H1 (cell line): ENCODE measurements around the gene NR3C1. TPM values are rescaled to one million over a fixed set of nuclear protein-coding genes. Genes with fewer than 3 reads are reported as not detected.

Experiments used
- CTCF ChIA-PET: fragments of 300-600 bp; sonication (Branson Sonifier 250); formaldehyde crosslinking; loops from one replicate; lab custom pipeline; 2021; ENCODE audit not compliant: partially characterized antibody; lab: Charles Lee
- POLR2A ChIA-PET: fragments of 300-600 bp; sonication (Branson Sonifier 250); formaldehyde crosslinking; loops from one replicate; lab custom pipeline; 2021; ENCODE audit warnings: inconsistent platforms; ENCODE audit not compliant: partially characterized antibody; lab: Charles Lee
- DNase-seq, 2 experiments: peaks; one replicate each; pipeline versions ENCODE4 v3.0.0 to v3.0.0-alpha.2; 2010 to 2022; ENCODE audit warnings: low spot score in 2 of 2, low read depth in 1 of 2, mixed read lengths in 1 of 2
- FAIRE-seq: peaks from 2 replicates; lab custom pipeline; 2011; peaks lifted over from hg19 to GRCh38; lab: Jason Lieb, UNC
- H2AFZ ChIP-seq: 2 replicates; pipeline ENCODE4 v1.8.1; 2012; ENCODE audit warnings: low read length, inconsistent platforms
- H2AK5ac ChIP-seq: 2 replicates; pipeline ENCODE4 v1.6.1; 2013; ENCODE audit warnings: low read depth, low read length
- H2BK120ac ChIP-seq: replicated peaks from 2 replicates; pipeline ENCODE3; 2013; ENCODE audit warnings: low read depth, low read length, inconsistent platforms
- H2BK12ac ChIP-seq: 2 replicates; pipeline ENCODE4 v1.6.1; 2013; ENCODE audit warnings: low read depth, low read length
- H2BK15ac ChIP-seq: 2 replicates; pipeline ENCODE4 v1.6.1; 2013; ENCODE audit warnings: low read length
- H2BK20ac ChIP-seq: 2 replicates; pipeline ENCODE4 v1.6.1; 2013; ENCODE audit warnings: low read length
- H2BK5ac ChIP-seq: 2 replicates; pipeline ENCODE4 v1.6.1; 2013; ENCODE audit warnings: low read depth, low read length
- H3K14ac ChIP-seq: 2 replicates; pipeline ENCODE4 v1.6.1; 2013; ENCODE audit warnings: inconsistent platforms; ENCODE audit not compliant: insufficient read length
- H3K18ac ChIP-seq: 2 replicates; pipeline ENCODE4 v1.6.1; 2013; ENCODE audit warnings: low read length; ENCODE audit errors: extremely low read depth
- H3K23ac ChIP-seq: 2 replicates; pipeline ENCODE4 v1.6.1; 2013; ENCODE audit warnings: inconsistent platforms; ENCODE audit not compliant: insufficient read length
- H3K23me2 ChIP-seq: 2 replicates; pipeline ENCODE4 v1.6.1; 2013; ENCODE audit warnings: low read depth, low read length
- H3K27ac ChIP-seq: 2 replicates; pipeline ENCODE4 v1.6.1; 2011; ENCODE audit warnings: low read depth, low read length, inconsistent platforms
- H3K27me3 ChIP-seq, 4 experiments: replicated peaks in 1 of 4; 1 replicate in 1 of 4; 2 replicates in 3 of 4; pipeline versions ENCODE4 v1.6.1 to v1.8.1; 2011 to 2013; ENCODE audit warnings: low read length in 3 of 4, mild to moderate bottlenecking in 3 of 4, inconsistent platforms in 2 of 4, mixed read lengths in 2 of 4, moderate library complexity in 1 of 4; ENCODE audit not compliant: control insufficient read depth in 3 of 4, insufficient read depth in 3 of 4; ENCODE audit errors: extremely low read depth in 1 of 4
- H3K36me3 ChIP-seq, 4 experiments: 2 replicates each; pipeline versions ENCODE4 v1.6.1 to v1.8.1; 2011 to 2013; ENCODE audit warnings: mild to moderate bottlenecking in 4 of 4, low read length in 3 of 4, moderate library complexity in 2 of 4, control low read depth in 1 of 4, inconsistent platforms in 1 of 4; ENCODE audit not compliant: insufficient read depth in 4 of 4, control insufficient read depth in 2 of 4
- H3K4ac ChIP-seq: replicated peaks from 2 replicates; pipeline ENCODE3; 2013; ENCODE audit warnings: low read length, low read depth, mixed read lengths, inconsistent platforms; ENCODE audit not compliant: insufficient read length
- H3K4me1 ChIP-seq, 4 experiments: replicated peaks in 1 of 4; 1 replicate in 1 of 4; 2 replicates in 3 of 4; pipeline versions ENCODE4 v1.6.1 to v1.8.1; 2011 to 2013; ENCODE audit warnings: low read length in 3 of 4, inconsistent platforms in 2 of 4, mixed read lengths in 1 of 4; ENCODE audit not compliant: insufficient read depth in 4 of 4, control insufficient read depth in 3 of 4
- H3K4me2 ChIP-seq, 2 experiments: 2 replicates each; pipeline versions ENCODE4 v1.6.1 to v1.8.1; 2011 to 2013; ENCODE audit warnings: low read depth in 2 of 2, low read length in 2 of 2, control low read depth in 1 of 2, inconsistent platforms in 1 of 2, mild to moderate bottlenecking in 1 of 2; ENCODE audit not compliant: insufficient read depth in 1 of 2
- H3K4me3 ChIP-seq, 4 experiments: fragments of 200-600, 300-600 bp in 1 of 4; sonication (generic), shearing (Covaris generic), sonication (Bioruptor Twin) in 1 of 4; 2 replicates each; pipeline versions ENCODE4 v1.5.1 to v1.8.1; 2011 to 2016; ENCODE audit warnings: low read length in 4 of 4, low read depth in 3 of 4, control low read depth in 2 of 4, inconsistent platforms in 2 of 4, mild to moderate bottlenecking in 2 of 4, mixed read lengths in 1 of 4, moderate library complexity in 1 of 4; ENCODE audit not compliant: insufficient read depth in 2 of 4; ENCODE audit errors: extremely low read depth in 1 of 4
- H3K56ac ChIP-seq: replicated peaks from 2 replicates; pipeline ENCODE3; 2013; ENCODE audit warnings: low read depth, mild to moderate bottlenecking, mixed read lengths, low read length, inconsistent platforms; ENCODE audit not compliant: insufficient read length
- H3K79me1 ChIP-seq: 2 replicates; pipeline ENCODE4 v1.6.1; 2013; ENCODE audit warnings: low read depth, low read length, control low read depth
- H3K79me2 ChIP-seq, 2 experiments: 2 replicates each; pipeline versions ENCODE4 v1.6.1 to v1.8.1; 2012 to 2013; ENCODE audit warnings: low read length in 2 of 2, mild to moderate bottlenecking in 2 of 2, inconsistent platforms in 1 of 2; ENCODE audit not compliant: insufficient read depth in 2 of 2, control insufficient read depth in 1 of 2
- H3K9ac ChIP-seq, 4 experiments: replicated peaks in 1 of 4; 1 replicate in 1 of 4; 2 replicates in 3 of 4; pipeline versions ENCODE4 v1.6.1 to v1.8.1; 2011 to 2013; ENCODE audit warnings: low read depth in 3 of 4, low read length in 3 of 4, control low read depth in 2 of 4, mild to moderate bottlenecking in 2 of 4, moderate library complexity in 2 of 4, inconsistent platforms in 1 of 4; ENCODE audit errors: extremely low read depth in 1 of 4
- H3K9me3 ChIP-seq, 2 experiments: 2 replicates each; pipeline versions ENCODE4 v1.6.1 to v1.8.1; 2012 to 2013; ENCODE audit warnings: mild to moderate bottlenecking in 2 of 2, moderate library complexity in 2 of 2, control low read depth in 1 of 2, inconsistent platforms in 1 of 2, low read depth in 1 of 2, low read length in 1 of 2, mixed read lengths in 1 of 2; ENCODE audit not compliant: insufficient read depth in 2 of 2
- H4K20me1 ChIP-seq, 2 experiments: replicated peaks in 1 of 2; 2 replicates each; pipeline versions ENCODE3 to v1.8.1; 2011 to 2013; ENCODE audit warnings: inconsistent platforms in 2 of 2, low read length in 2 of 2, mild to moderate bottlenecking in 1 of 2; ENCODE audit not compliant: insufficient read depth in 2 of 2, control insufficient read depth in 1 of 2
- H4K5ac ChIP-seq: 2 replicates; pipeline ENCODE4 v1.6.1; 2013; ENCODE audit warnings: low read length, low read depth, mixed read lengths, inconsistent platforms; ENCODE audit not compliant: insufficient read length
- H4K8ac ChIP-seq: 2 replicates; pipeline ENCODE4 v1.8.0; 2013; ENCODE audit warnings: mild to moderate bottlenecking, moderate library complexity, low read length, inconsistent platforms; ENCODE audit not compliant: insufficient read depth; ENCODE audit errors: extremely low read depth
- H4K91ac ChIP-seq: replicated peaks from 2 replicates; pipeline ENCODE3; 2013; ENCODE audit warnings: low read length, mixed read lengths, inconsistent platforms; ENCODE audit not compliant: insufficient read length
- BRCA1 ChIP-seq: IDR thresholded peaks from 2 replicates; pipeline ENCODE4 v1.6.1; 2012; ENCODE audit warnings: low read depth, low read length, improper control_type of control experiment
- EZH2 ChIP-seq: fragments of 200-600 bp; sonication (generic); IDR thresholded peaks from 2 replicates; pipeline ENCODE4 v1.7.1; 2012; ENCODE audit warnings: low read depth, mild to moderate bottlenecking, moderate library complexity, low read length, inconsistent platforms; ENCODE audit not compliant: severe bottlenecking
- GTF2F1 ChIP-seq: IDR thresholded peaks from 2 replicates; pipeline ENCODE4 v1.6.1; 2012; ENCODE audit warnings: low read depth, low read length, improper control_type of control experiment, borderline replicate concordance
- TAF7 ChIP-seq: optimal IDR thresholded peaks from 2 replicates; pipeline ENCODE3; 2011; ENCODE audit warnings: low read depth, mild to moderate bottlenecking, inconsistent platforms, low read length, moderate library complexity, borderline replicate concordance
- WGBS, 2 experiments: shearing (Covaris generic) in 1 of 2; methylation state at CpG; one replicate each; pipeline versions ENCODE4 v1.1.6 to v1.1.7; 2013 to 2015; ENCODE audit warnings: low lambda C conversion rate in 2 of 2, mixed read lengths in 2 of 2, inconsistent platforms in 1 of 2, low coverage in 1 of 2, missing lambda C conversion rate in 1 of 2; ENCODE audit not compliant: insufficient replicate concordance in 2 of 2, insufficient coverage in 1 of 2, insufficient read length in 1 of 2; ENCODE audit errors: extremely low coverage in 1 of 2, missing lambda C conversion rate in 1 of 2; 5-methylcytosine and 5-hydroxymethylcytosine counted together
- polyA plus RNA-seq, 7 experiments: library from polyadenylated mRNA; depleted of rRNA in 3 of 7; stranded (reverse) in 5 of 7; unstranded in 2 of 7; fragments of >200 nt in 5 of 7; fragments of 200-250 nt in 2 of 7; gene quantifications; 1 replicate in 5 of 7; 2 replicates in 1 of 7; 4 replicates in 1 of 7; pipeline versions ENCODE4 v1.2.1 to v1.2.3, GENCODE V29; 2011 to 2013; ENCODE audit warnings: missing spikeins in 2 of 7, mixed read lengths in 2 of 7
- total RNA-seq: library from RNA; stranded (reverse); fragmentation: NEBNext Ultra II Directional; extraction: Animal tissue kit (Norgen Biotek cat#: 25700); gene quantifications from 2 replicates; pipeline ENCODE4 v1.2.1, GENCODE V29; 2021

NR3C1 gene
- total and polyA plus RNA-seq, 2 of the 8 experiments (the other 6 are each of a cell fraction or from before 2014, with no cell fraction given): 1.7 to 5.4 TPM

DNA sequence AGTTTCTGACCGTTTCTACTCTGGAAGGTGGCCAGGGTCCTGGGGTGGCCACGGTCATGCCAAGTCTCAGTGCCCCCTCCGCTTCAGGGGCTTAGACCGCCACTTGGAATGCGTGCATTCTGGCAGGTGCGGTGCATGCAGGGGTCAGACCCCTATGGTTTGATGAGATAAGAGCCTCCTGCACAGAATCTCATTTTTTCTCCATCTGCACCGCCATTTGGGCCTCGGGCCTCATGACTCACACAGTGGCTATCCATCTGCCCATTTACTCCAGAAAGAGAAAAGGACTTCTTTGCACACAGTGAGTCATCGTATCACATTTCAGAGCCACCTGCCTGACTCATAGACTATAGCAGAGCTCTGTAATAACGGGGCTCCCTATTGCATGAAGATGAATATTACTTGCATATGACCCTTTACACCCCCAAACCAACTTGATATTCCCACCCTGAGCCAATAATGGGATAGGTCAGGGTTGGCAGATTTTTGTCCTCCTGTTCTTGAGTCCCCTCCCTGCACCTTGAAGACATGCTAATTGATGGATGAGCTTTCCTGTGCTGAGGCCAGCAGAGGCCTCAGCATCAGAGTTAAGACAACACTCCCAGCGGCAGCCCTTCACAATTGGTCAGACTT, 157.4 kb downstream of the NR3C1 start:
- Histone ChIP-seq H3K9ac (no peak overlapping the region), H3K14ac (no peak overlapping the region), H4K5ac (no peak overlapping the region), H3K56ac (no peak overlapping the region), H3K9me3 (0 out of 4 replicates have a peak, but pooled peaks cover 0 to 2% of the 10 kb centered on the region in 2 experiments), H3K18ac (no peak overlapping the region), H3K27me3 (no peaks in the 10 kb centered on the region), H2BK120ac (no peak overlapping the region), H2BK12ac (no peak overlapping the region), H3K4me1 (0 out of 7 replicates have a peak, but pooled peaks cover 0 to 1% (median 0%) of the 10 kb centered on the region in 4 experiments), H3K79me1 (no peaks in the 10 kb centered on the region), H3K4me3 (no peak overlapping the region), H3K4ac (no peak overlapping the region), H3K4me2 (no peak overlapping the region), H2AK5ac (no peak overlapping the region), H4K91ac (no peak overlapping the region), H2AFZ (no peak overlapping the region), H3K23ac (no peak overlapping the region), H4K8ac (no peak overlapping the region), H3K36me3 (no peaks in the 10 kb centered on the region), H3K23me2 (peaks cover 7% of the 10 kb centered on the region; the same call in 1 of the 2 replicates), H2BK5ac (no peak overlapping the region), H3K27ac (no peak overlapping the region), H4K20me1 (peaks cover 0 to 4% of the 10 kb centered on the region in 2 experiments), H2BK20ac (no peak overlapping the region), H3K79me2 (no peaks in the 10 kb centered on the region), H2BK15ac (no peak overlapping the region)
- TF ChIP-seq TAF7: no peak
- TF ChIP-seq EZH2: no peak
- TF ChIP-seq GTF2F1: no peak
- no peak for TF ChIP-seq BRCA1
- DNase-seq: no peak
- POLR2A ChIA-PET: no interaction called here
- 89% methylated on average over 11 of the region's 11 CpGs; no CpG with 5 or more reads in 1 of the 2 experiments for WGBS, 2 experiments
- CTCF ChIA-PET: interaction anchor here (0.6 to 1.0 kb wide), 2 partner anchors 10 to 532 kb away, joined by 3 read pairs; no protein-coding TSS in a partner anchor
- FAIRE-seq: no peak
